Liver (tissue), 9 donors: Measurements from ENCODE around the gene ANKRD29. TPM values are rescaled to one million over a fixed set of nuclear protein-coding genes. Genes with fewer than 3 reads are reported as not detected.

ENCODE experiments used
- DNase-seq: peaks from one replicate; pipeline ENCODE4 v3.0.0-alpha.2; 2017; ENCODE audit warnings: low spot score
- H3K27ac ChIP-seq, 2 donors: one replicate each; pipeline ENCODE4 v1.7.0; 2013; ENCODE audit warnings: inconsistent platforms in 2 of 2, low read length in 2 of 2, control low read depth in 1 of 2, low read depth in 1 of 2, mild to moderate bottlenecking in 1 of 2
- H3K27me3 ChIP-seq, 4 donors: one replicate each; pipeline versions ENCODE4 v1.6.1 to v1.7.0; 2013; ENCODE audit warnings: low read length in 3 of 4, inconsistent platforms in 1 of 4, mild to moderate bottlenecking in 1 of 4, moderate library complexity in 1 of 4; ENCODE audit not compliant: control insufficient read depth in 4 of 4, insufficient read depth in 4 of 4
- H3K36me3 ChIP-seq, 4 donors: one replicate each; pipeline versions ENCODE4 v1.6.1 to v1.7.0; 2013; ENCODE audit warnings: low read length in 3 of 4, mild to moderate bottlenecking in 3 of 4, low read depth in 1 of 4, moderate library complexity in 1 of 4; ENCODE audit not compliant: control insufficient read depth in 4 of 4, insufficient read depth in 3 of 4
- H3K4me1 ChIP-seq, 4 donors: one replicate each; pipeline versions ENCODE4 v1.6.1 to v1.7.0; 2013; ENCODE audit warnings: low read length in 3 of 4, mild to moderate bottlenecking in 3 of 4, moderate library complexity in 1 of 4; ENCODE audit not compliant: control insufficient read depth in 4 of 4, insufficient read depth in 4 of 4
- H3K4me3 ChIP-seq, 3 donors: one replicate each; pipeline versions ENCODE4 v1.6.1 to v1.7.0; 2013; ENCODE audit warnings: low read length in 3 of 3, control low read depth in 1 of 3, low read depth in 1 of 3, mild to moderate bottlenecking in 1 of 3
- H3K9ac ChIP-seq, 2 donors: one replicate each; pipeline ENCODE4 v1.7.0; 2013; ENCODE audit warnings: low read length in 2 of 2, mild to moderate bottlenecking in 2 of 2, moderate library complexity in 2 of 2, control low read depth in 1 of 2, low read depth in 1 of 2
- H3K9me3 ChIP-seq, 4 donors: one replicate each; pipeline versions ENCODE4 v1.6.1 to v1.7.0; 2013; ENCODE audit warnings: low read length in 3 of 4; ENCODE audit not compliant: control insufficient read depth in 4 of 4
- EGR1 ChIP-seq, 2 donors: IDR thresholded peaks; 2 replicates each; pipeline ENCODE4 v1.6.1; 2016 to 2018; ENCODE audit warnings: antibody characterized with exemption in 2 of 2, low read depth in 2 of 2
- FOXA1 ChIP-seq: IDR thresholded peaks from 2 replicates; pipeline ENCODE4 v1.6.1; 2016; ENCODE audit warnings: antibody characterized with exemption
- FOXA2 ChIP-seq: IDR thresholded peaks from 2 replicates; pipeline ENCODE4 v1.6.1; 2016; ENCODE audit warnings: antibody characterized with exemption
- GABPA ChIP-seq, 2 donors: IDR thresholded peaks in 1 of 2; conservative IDR thresholded peaks in 1 of 2; 2 replicates each; pipeline ENCODE4 v1.6.1; 2016; ENCODE audit warnings: antibody characterized with exemption in 2 of 2, mild to moderate bottlenecking in 1 of 2, moderate library complexity in 1 of 2
- HNF4A ChIP-seq, 2 donors: conservative IDR thresholded peaks; 2 replicates each; pipeline ENCODE4 v1.6.1; 2016; ENCODE audit warnings: antibody characterized with exemption in 2 of 2, mild to moderate bottlenecking in 2 of 2
- HNF4G ChIP-seq: IDR thresholded peaks from 2 replicates; pipeline ENCODE4 v1.6.1; 2016; ENCODE audit warnings: antibody characterized with exemption
- JUND ChIP-seq, 2 donors: IDR thresholded peaks; 2 replicates each; pipeline ENCODE4 v1.6.1; 2016; ENCODE audit warnings: antibody characterized with exemption in 2 of 2
- NR2F2 ChIP-seq: IDR thresholded peaks from 2 replicates; pipeline ENCODE4 v1.6.1; 2016; ENCODE audit warnings: antibody characterized with exemption
- RAD21 ChIP-seq, 2 donors: IDR thresholded peaks; 2 replicates each; pipeline ENCODE4 v1.6.1; 2016; ENCODE audit warnings: antibody characterized with exemption in 2 of 2, mild to moderate bottlenecking in 2 of 2
- RXRA ChIP-seq, 2 donors: IDR thresholded peaks; 2 replicates each; pipeline ENCODE4 v1.6.1; 2017 to 2018; ENCODE audit warnings: antibody characterized with exemption in 2 of 2, mild to moderate bottlenecking in 1 of 2
- SP1 ChIP-seq: IDR thresholded peaks from 2 replicates; pipeline ENCODE4 v1.6.1; 2018; ENCODE audit warnings: antibody characterized with exemption, mild to moderate bottlenecking
- TAF1 ChIP-seq: conservative IDR thresholded peaks from 2 replicates; pipeline ENCODE4 v1.6.1; 2016; ENCODE audit warnings: antibody characterized with exemption, mild to moderate bottlenecking
- YY1 ChIP-seq: IDR thresholded peaks from 2 replicates; pipeline ENCODE4 v1.6.1; 2016; ENCODE audit warnings: antibody characterized with exemption, mild to moderate bottlenecking
- WGBS: extraction: QIAGEN DNeasy Blood & Tissue Kit; methylation state at CpG from one replicate; pipeline ENCODE4 v1.1.7; 2013; 5-methylcytosine and 5-hydroxymethylcytosine counted together
- polyA plus RNA-seq, 2 donors: library from polyadenylated mRNA; stranded (reverse) in 1 of 2; unstranded in 1 of 2; fragments of 200-250 nt in 1 of 2; fragments of >200 nt in 1 of 2; fragmentation: Nextera tagmentation in 1 of 2; extraction: Ambion mirVana in 1 of 2; gene quantifications; one replicate each; pipeline versions ENCODE4 v1.2.1 to v1.2.3, GENCODE V29; 2013 to 2015
- total RNA-seq, 2 donors: library from RNA; depleted of rRNA; stranded (reverse); fragments of >200 nt; gene quantifications; one replicate each; pipeline ENCODE4 v1.2.3, GENCODE V29; 2014
- TF ChIP-seq, protein P1 (sequence below): IDR thresholded peaks from 2 replicates; pipeline ENCODE4 v1.6.1; 2016; ENCODE audit warnings: antibody characterized with exemption, mild to moderate bottlenecking
- TF ChIP-seq, protein P2 (sequence below): IDR thresholded peaks from 2 replicates; pipeline ENCODE4 v1.6.1; 2016; ENCODE audit warnings: antibody characterized with exemption
- TF ChIP-seq, protein P3 (sequence below): IDR thresholded peaks from 2 replicates; pipeline ENCODE4 v1.6.1; 2016; ENCODE audit warnings: antibody characterized with exemption
- TF ChIP-seq, protein P4 (sequence below): IDR thresholded peaks from 2 replicates; pipeline ENCODE4 v1.6.1; 2016; ENCODE audit warnings: antibody characterized with exemption
- TF ChIP-seq, protein P5 (sequence below): fragments of 150-350 bp; IDR thresholded peaks from 2 replicates; pipeline ENCODE4 v1.5.1; 2017; ENCODE audit warnings: improper control_type of control experiment, low read depth, low read length; ENCODE audit not compliant: missing input control
- donor health status: healthy.
- donor health status: healthy.
- donor health status: healthy.
- donor health status: healthy.
- donor health status: healthy.

The ANKRD29 gene
- total and polyA plus RNA-seq, 4 donors, result 0.14 to 0.50 (median 0.33) TPM

DNA sequence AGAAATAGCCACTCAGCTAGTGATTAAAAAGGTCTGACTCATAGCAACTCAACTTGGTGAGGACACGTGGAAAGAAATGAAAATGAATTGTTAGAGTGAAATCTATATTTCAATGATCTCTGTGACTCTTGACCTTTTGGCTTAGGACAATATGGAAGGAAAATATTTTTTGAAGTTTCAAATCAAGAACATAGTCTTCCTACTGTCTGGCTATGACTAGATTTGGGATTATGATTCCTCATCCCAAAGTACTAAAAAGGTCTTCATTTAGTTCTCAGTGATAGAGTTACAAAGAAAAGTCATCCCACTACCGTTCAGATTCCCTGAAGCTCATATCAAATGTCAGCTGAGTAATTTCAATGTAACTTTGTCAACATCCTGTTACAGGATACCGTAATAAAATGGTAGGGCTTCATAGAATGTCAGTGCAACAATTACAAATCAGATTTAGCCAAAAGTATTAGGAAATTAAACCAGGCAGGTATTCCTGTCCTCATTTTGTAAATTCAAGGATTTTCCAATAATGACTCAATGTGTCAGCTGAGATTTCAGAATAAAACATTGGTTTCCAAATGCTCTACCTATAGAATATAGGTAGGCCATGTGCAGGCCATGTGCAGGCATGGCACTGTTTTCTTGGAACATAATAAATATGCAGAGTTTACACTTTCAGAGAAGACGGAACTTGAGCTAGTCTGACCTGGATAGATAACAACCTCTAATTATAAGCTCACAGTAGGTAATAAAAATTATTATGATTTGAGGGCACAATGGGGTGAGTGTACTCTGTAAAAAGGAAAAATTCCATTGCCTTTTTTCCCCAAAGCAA, 36.0 kb downstream of the ANKRD29 start:
- Histone ChIP-seq H3K27me3 (no peaks in the 10 kb centered on the region), H3K4me1 (peaks cover 3 to 8% (median 4%) of the 10 kb centered on the region in 4 donors), H3K4me3 (no peak overlapping the region), H3K9me3 (no peaks in the 10 kb centered on the region), H3K36me3 (no peaks in the 10 kb centered on the region), H3K27ac (no peak overlapping the region), H3K9ac (no peak overlapping the region)
- TF ChIP-seq, protein P1, sequence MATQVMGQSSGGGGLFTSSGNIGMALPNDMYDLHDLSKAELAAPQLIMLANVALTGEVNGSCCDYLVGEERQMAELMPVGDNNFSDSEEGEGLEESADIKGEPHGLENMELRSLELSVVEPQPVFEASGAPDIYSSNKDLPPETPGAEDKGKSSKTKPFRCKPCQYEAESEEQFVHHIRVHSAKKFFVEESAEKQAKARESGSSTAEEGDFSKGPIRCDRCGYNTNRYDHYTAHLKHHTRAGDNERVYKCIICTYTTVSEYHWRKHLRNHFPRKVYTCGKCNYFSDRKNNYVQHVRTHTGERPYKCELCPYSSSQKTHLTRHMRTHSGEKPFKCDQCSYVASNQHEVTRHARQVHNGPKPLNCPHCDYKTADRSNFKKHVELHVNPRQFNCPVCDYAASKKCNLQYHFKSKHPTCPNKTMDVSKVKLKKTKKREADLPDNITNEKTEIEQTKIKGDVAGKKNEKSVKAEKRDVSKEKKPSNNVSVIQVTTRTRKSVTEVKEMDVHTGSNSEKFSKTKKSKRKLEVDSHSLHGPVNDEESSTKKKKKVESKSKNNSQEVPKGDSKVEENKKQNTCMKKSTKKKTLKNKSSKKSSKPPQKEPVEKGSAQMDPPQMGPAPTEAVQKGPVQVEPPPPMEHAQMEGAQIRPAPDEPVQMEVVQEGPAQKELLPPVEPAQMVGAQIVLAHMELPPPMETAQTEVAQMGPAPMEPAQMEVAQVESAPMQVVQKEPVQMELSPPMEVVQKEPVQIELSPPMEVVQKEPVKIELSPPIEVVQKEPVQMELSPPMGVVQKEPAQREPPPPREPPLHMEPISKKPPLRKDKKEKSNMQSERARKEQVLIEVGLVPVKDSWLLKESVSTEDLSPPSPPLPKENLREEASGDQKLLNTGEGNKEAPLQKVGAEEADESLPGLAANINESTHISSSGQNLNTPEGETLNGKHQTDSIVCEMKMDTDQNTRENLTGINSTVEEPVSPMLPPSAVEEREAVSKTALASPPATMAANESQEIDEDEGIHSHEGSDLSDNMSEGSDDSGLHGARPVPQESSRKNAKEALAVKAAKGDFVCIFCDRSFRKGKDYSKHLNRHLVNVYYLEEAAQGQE, result no peak
- TF ChIP-seq RAD21 (IDR thresholded peaks at IDR 0.05) (no peak), GABPA (IDR thresholded peaks at IDR 0.05 in 1 of 2, conservative IDR thresholded peaks at IDR 0.05 in 1 of 2) (no peak), HNF4A (conservative IDR thresholded peaks at IDR 0.05) (no peak), RXRA (IDR thresholded peaks at IDR 0.05) (no peak), JUND (IDR thresholded peaks at IDR 0.05) (no peak), SP1 (no peak), NR2F2 (no peak), YY1 (no peak), FOXA1 (no peak), HNF4G (no peak), FOXA2 (no peak), TAF1 (no peak), EGR1 (IDR thresholded peaks at IDR 0.05; ENCODE audit: low read depth in 2 of 2) (no peak)
- TF ChIP-seq, protein P2, sequence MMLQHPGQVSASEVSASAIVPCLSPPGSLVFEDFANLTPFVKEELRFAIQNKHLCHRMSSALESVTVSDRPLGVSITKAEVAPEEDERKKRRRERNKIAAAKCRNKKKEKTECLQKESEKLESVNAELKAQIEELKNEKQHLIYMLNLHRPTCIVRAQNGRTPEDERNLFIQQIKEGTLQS, result no peak
- TF ChIP-seq, protein P3, sequence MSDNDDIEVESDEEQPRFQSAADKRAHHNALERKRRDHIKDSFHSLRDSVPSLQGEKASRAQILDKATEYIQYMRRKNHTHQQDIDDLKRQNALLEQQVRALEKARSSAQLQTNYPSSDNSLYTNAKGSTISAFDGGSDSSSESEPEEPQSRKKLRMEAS, result no peak
- TF ChIP-seq, protein P4, sequence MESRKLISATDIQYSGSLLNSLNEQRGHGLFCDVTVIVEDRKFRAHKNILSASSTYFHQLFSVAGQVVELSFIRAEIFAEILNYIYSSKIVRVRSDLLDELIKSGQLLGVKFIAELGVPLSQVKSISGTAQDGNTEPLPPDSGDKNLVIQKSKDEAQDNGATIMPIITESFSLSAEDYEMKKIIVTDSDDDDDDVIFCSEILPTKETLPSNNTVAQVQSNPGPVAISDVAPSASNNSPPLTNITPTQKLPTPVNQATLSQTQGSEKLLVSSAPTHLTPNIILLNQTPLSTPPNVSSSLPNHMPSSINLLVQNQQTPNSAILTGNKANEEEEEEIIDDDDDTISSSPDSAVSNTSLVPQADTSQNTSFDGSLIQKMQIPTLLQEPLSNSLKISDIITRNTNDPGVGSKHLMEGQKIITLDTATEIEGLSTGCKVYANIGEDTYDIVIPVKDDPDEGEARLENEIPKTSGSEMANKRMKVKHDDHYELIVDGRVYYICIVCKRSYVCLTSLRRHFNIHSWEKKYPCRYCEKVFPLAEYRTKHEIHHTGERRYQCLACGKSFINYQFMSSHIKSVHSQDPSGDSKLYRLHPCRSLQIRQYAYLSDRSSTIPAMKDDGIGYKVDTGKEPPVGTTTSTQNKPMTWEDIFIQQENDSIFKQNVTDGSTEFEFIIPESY, result no peak
- TF ChIP-seq, protein P5, sequence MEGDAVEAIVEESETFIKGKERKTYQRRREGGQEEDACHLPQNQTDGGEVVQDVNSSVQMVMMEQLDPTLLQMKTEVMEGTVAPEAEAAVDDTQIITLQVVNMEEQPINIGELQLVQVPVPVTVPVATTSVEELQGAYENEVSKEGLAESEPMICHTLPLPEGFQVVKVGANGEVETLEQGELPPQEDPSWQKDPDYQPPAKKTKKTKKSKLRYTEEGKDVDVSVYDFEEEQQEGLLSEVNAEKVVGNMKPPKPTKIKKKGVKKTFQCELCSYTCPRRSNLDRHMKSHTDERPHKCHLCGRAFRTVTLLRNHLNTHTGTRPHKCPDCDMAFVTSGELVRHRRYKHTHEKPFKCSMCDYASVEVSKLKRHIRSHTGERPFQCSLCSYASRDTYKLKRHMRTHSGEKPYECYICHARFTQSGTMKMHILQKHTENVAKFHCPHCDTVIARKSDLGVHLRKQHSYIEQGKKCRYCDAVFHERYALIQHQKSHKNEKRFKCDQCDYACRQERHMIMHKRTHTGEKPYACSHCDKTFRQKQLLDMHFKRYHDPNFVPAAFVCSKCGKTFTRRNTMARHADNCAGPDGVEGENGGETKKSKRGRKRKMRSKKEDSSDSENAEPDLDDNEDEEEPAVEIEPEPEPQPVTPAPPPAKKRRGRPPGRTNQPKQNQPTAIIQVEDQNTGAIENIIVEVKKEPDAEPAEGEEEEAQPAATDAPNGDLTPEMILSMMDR, result no peak
- whole genome bisulfite sequencing, result 67% methylated on average over 4 of the region's 4 CpGs
- DNase-seq, result no peak
